A673 (cell line): ENCODE results near the gene F8A2.
"Not testable (repeated sequence)": the region's sequence is repeated elsewhere in the genome, so short reads cannot be mapped to it uniquely, and the experiment has no call there.

Experiments used
- CTCF ChIP-seq: fragments of 300-800, 200-600 bp; sonication (generic); conservative IDR thresholded peaks from 2 replicates; pipeline ENCODE4 v1.5.1; 2017; ENCODE audit warnings: low read depth, mild to moderate bottlenecking, antibody characterized with exemption, low read length, moderate library complexity, mixed read lengths
- EZH2 ChIP-seq: fragments of 200-600 bp; sonication (generic); IDR thresholded peaks from 2 replicates; pipeline ENCODE4 v1.6.1; 2017; ENCODE audit warnings: borderline replicate concordance, low read depth, mild to moderate bottlenecking, mixed read lengths, antibody characterized with exemption, low read length; ENCODE audit not compliant: poor library complexity, severe bottlenecking

DNA sequence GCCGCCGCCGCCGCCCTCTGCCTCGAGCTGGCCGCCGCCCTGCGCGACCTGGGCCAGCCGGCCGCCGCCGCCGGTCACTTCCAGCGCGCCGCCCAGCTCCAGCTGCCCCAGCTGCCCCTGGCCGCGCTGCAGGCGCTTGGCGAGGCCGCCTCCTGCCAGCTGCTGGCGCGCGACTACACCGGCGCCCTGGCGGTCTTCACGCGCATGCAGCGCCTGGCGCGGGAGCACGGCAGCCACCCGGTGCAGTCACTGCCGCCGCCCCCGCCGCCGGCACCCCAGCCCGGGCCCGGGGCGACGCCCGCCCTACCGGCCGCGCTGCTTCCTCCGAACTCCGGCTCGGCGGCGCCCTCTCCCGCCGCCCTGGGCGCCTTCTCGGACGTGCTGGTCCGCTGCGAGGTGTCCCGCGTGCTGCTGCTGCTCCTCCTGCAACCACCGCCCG is 653 bp downstream of the F8A2 start:
- TF ChIP-seq CTCF, EZH2: not testable (repeated sequence)
